ENCODE data around the gene CRTC3.
"Not testable (repeated sequence)": the region's sequence is repeated elsewhere in the genome, so short reads cannot be mapped to it uniquely, and the experiment has no call there.

Gene CRTC3

DNA sequence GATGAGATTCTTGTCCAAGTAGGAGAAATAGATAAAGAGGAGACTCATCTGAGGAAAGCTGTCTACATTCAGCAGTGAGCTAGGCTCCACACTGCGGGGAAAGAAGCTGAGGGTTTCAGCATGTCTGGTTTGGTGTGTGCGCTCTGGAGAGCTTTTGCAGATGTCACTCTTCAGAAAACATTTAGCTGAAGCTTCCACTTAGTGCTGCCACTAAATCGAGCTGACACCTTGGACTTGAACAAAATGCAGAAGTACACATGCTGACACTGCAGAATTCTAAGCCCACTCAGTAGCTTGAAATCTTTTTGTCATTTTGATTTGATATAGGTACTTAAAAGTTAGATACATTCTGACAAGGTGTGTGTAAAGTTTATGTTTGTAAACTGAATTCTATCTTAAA, 32.3 kb upstream of the CRTC3 start:
- TF ChIP-seq, protein P1, sequence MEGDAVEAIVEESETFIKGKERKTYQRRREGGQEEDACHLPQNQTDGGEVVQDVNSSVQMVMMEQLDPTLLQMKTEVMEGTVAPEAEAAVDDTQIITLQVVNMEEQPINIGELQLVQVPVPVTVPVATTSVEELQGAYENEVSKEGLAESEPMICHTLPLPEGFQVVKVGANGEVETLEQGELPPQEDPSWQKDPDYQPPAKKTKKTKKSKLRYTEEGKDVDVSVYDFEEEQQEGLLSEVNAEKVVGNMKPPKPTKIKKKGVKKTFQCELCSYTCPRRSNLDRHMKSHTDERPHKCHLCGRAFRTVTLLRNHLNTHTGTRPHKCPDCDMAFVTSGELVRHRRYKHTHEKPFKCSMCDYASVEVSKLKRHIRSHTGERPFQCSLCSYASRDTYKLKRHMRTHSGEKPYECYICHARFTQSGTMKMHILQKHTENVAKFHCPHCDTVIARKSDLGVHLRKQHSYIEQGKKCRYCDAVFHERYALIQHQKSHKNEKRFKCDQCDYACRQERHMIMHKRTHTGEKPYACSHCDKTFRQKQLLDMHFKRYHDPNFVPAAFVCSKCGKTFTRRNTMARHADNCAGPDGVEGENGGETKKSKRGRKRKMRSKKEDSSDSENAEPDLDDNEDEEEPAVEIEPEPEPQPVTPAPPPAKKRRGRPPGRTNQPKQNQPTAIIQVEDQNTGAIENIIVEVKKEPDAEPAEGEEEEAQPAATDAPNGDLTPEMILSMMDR (IDR thresholded peaks at IDR 0.05; ENCODE audit: low read depth, low read length): no peak
- peaks cover 45% of the 10 kb centered on the region for H3K36me3 ChIP-seq
- no peak overlapping the region for H3K4me3 ChIP-seq (ENCODE audit: low read depth, low read length)
- DNase-seq: no peak
- H3K27me3 ChIP-seq (ENCODE audit: insufficient read depth, low read depth, severe bottlenecking): no peaks in the 10 kb centered on the region
- no peaks in the 10 kb centered on the region for H3K9me3 ChIP-seq (ENCODE audit: severe bottlenecking)
- no peak overlapping the region for H3K27ac ChIP-seq

DNA sequence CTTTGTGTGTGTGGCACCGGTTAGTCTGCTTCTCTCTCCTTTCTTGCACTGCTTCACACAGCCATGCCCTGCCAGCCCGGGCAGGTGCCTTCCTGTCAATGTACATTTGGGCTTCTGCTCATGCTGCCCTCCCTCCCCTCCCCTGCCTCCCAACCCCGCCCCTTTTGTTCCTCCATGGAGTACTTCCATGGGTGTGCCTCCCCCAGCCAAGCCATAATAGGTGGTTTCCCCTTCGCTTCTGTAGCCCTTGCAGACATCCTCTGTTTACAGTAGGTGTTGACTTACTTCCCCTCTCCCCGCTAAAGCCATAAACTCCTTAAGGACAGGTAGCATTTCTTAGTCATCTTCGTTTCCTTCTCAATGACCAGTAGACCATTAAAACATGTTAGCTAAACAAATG, 31.8 kb upstream of the CRTC3 start:
- DNase-seq: no peak
- Histone ChIP-seq H3K27me3 (ENCODE audit: insufficient read depth, low read depth, severe bottlenecking) (no peaks in the 10 kb centered on the region), H3K9me3 (ENCODE audit: severe bottlenecking) (no peaks in the 10 kb centered on the region), H3K4me3 (ENCODE audit: low read depth, low read length) (no peak overlapping the region), H3K36me3 (peaks cover 39% of the 10 kb centered on the region), H3K27ac (no peak overlapping the region)
- TF ChIP-seq, protein P1 (IDR thresholded peaks at IDR 0.05; ENCODE audit: low read depth, low read length): no peak

DNA sequence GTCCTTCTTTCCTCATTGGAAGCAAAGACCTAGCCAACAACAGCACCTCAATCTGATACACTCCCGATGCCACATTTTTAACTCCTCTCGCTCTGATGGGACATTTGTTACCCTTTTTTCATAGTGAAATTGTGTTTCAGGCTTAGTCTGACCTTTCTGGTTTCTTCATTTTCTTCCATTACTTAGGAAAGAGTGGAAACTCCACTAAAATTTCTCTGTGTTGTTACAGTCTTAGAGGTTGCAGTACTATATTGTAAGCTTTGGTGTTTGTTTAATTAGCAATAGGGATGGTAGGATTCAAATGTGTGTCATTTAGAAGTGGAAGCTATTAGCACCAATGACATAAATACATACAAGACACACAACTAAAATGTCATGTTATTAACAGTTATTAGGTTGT, 29.6 kb upstream of the CRTC3 start:
- Histone ChIP-seq H3K36me3 (peaks cover 21% of the 10 kb centered on the region), H3K9me3 (ENCODE audit: severe bottlenecking) (no peaks in the 10 kb centered on the region), H3K4me3 (ENCODE audit: low read depth, low read length) (no peak overlapping the region), H3K27ac (no peak overlapping the region), H3K27me3 (ENCODE audit: insufficient read depth, low read depth, severe bottlenecking) (no peaks in the 10 kb centered on the region)
- no peak for DNase-seq
- TF ChIP-seq, protein P1 (IDR thresholded peaks at IDR 0.05; ENCODE audit: low read depth, low read length): no peak

DNA sequence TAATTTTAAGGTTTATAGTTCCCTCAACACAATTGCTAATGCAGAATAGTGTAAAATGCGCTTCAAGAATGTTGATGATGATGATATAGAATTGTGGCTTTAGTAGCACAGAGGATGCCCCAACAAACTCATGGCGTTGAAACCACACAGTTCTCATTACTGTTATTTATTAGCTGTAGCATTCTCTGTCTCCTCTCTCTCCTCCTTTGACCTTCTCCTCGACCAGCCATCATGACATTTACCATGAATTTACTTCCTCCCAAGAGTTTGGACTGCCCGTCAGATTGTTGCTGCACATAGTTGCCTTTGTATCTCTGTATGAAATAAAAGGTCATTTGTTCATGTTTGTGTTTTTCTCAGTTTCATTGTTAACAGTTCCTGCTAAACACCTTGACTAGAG, 27.8 kb upstream of the CRTC3 start:
- H3K4me3 ChIP-seq (ENCODE audit: low read depth, low read length): no peak overlapping the region
- H3K9me3 ChIP-seq (ENCODE audit: severe bottlenecking): no peaks in the 10 kb centered on the region
- TF ChIP-seq, protein P1 (IDR thresholded peaks at IDR 0.05; ENCODE audit: low read depth, low read length): no peak
- H3K27me3 ChIP-seq (ENCODE audit: insufficient read depth, low read depth, severe bottlenecking): no peaks in the 10 kb centered on the region
- H3K27ac ChIP-seq: no peak overlapping the region
- peaks cover 17% of the 10 kb centered on the region for H3K36me3 ChIP-seq
- DNase-seq: no peak

DNA sequence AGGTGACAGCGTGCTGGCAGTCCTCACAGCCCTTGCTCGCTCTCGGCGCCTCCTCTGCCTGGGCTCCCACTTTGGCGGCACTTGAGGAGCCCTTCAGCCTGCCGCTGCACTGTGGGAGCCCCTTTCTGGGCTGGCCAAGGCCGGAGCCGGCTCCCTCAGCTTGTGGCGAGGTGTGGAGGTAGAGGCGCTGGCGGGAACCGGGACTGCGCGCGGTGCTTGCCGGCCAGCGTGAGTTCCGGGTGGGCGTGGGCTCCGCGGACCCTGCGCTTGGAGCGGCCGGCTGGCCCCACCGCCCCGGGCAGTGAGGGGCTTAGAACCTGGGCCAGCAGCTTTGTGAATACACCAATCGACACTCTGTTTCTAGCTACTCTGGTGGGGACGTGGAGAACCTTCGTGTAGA, 18.9 kb upstream of the CRTC3 start:
- H3K4me3 ChIP-seq (ENCODE audit: low read depth, low read length); H3K27me3 ChIP-seq (ENCODE audit: insufficient read depth, low read depth, severe bottlenecking); DNase-seq; H3K27ac ChIP-seq; H3K36me3 ChIP-seq; H3K9me3 ChIP-seq (ENCODE audit: severe bottlenecking): not testable (repeated sequence)

DNA sequence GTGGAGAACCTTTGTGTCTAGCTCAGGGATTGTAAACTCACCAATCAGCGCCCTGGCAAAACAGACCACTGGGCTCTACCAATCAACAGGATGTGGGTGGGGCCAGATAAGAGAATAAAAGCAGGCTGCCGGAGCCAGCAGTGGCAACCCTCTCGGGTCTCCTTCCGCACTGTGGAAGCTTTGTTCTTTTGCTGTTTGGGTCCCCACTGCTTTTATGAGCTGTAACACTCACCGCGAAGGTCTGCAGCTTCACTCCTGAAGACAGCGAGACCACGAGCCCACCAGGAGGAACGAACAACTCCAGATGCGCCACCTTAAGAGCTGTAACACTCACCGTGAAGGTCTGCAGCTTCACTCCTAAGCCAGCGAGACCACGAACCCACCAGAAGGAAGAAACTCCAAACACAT, 18.5 kb upstream of the CRTC3 start:
- not testable (repeated sequence) for H3K4me3 ChIP-seq (ENCODE audit: low read depth, low read length); H3K9me3 ChIP-seq (ENCODE audit: severe bottlenecking); H3K36me3 ChIP-seq; H3K27ac ChIP-seq; DNase-seq; H3K27me3 ChIP-seq (ENCODE audit: insufficient read depth, low read depth, severe bottlenecking)

DNA sequence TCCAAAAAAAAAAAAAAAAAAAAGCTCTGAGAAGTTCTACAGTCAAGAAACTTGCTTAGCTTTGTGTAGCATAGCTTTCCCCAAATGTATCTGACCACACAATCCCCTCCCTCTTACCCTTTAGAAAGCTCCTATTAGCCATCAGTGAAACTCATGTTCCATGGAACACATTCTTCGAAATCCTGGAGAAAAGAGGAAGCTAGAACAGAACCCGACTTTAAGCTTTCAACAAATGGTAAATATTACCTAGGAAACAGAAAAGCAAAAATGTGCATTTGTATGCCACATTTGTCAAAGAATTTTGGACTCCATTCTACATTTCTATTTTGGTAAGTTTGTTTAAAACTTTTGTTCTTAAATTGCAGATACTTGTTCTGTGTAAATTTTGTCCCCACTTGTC, 17.4 kb upstream of the CRTC3 start:
- TF ChIP-seq, protein P1 (IDR thresholded peaks at IDR 0.05; ENCODE audit: low read depth, low read length): no peak
- Histone ChIP-seq H3K9me3 (ENCODE audit: severe bottlenecking) (no peaks in the 10 kb centered on the region), H3K4me3 (ENCODE audit: low read depth, low read length) (no peak overlapping the region), H3K27me3 (ENCODE audit: insufficient read depth, low read depth, severe bottlenecking) (no peaks in the 10 kb centered on the region), H3K27ac (no peak overlapping the region), H3K36me3 (no peaks in the 10 kb centered on the region)
- DNase-seq: no peak

Data from WERI-Rb-1 (cell line).